ENCODE results near the gene NFATC1. TPM values are rescaled to one million over a fixed set of nuclear protein-coding genes. Genes with fewer than 3 reads are reported as not detected.

Gene NFATC1
- total RNA-seq, 2 donors from 2014 or later: 19.0 to 20.2 TPM

DNA sequence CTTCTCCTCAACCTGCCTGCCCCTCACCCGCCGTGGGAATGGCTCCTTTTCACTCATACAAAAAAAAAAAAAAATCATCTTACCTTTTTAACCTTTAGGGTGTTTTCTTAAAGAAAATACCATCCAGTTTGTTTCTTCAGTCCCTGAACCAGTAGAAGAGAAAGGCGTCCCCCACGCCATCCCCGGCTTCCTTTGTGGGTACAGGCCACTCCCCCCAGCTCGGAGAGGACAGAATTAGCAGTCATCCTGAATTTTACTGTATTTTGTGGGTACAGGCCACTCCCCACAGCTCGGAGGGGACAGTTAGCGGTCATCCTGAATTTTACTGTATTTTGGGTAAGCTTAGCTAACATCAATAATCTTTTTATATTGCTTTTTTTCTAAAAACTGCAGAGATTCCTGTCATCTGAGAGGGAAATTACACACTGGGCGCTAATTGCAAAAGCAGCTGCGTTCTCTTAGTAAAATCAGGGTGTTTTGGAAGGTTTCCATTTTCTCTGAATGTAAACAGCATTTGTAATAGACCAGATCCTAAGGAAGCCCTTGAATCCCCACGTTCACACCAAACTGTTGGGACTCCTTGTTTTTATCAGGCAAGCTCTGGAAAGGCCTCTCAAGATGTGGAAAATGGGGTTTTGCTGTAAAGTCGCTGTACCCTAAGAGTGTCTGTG lies 72.5 kb downstream of the NFATC1 start:
- Histone ChIP-seq H3K4me1 (peaks cover 0 to 15% of the 10 kb centered on the region in 2 donors), H3K27ac (no peak overlapping the region), H3K36me3 (peaks cover 42% of the 10 kb centered on the region), H3K9me3 (no peaks in the 10 kb centered on the region), H3K4me3 (no peak overlapping the region), H3K27me3 (no peaks in the 10 kb centered on the region)
- DNase-seq (ENCODE audit: low spot score): no peak
- TF ChIP-seq, protein P1, sequence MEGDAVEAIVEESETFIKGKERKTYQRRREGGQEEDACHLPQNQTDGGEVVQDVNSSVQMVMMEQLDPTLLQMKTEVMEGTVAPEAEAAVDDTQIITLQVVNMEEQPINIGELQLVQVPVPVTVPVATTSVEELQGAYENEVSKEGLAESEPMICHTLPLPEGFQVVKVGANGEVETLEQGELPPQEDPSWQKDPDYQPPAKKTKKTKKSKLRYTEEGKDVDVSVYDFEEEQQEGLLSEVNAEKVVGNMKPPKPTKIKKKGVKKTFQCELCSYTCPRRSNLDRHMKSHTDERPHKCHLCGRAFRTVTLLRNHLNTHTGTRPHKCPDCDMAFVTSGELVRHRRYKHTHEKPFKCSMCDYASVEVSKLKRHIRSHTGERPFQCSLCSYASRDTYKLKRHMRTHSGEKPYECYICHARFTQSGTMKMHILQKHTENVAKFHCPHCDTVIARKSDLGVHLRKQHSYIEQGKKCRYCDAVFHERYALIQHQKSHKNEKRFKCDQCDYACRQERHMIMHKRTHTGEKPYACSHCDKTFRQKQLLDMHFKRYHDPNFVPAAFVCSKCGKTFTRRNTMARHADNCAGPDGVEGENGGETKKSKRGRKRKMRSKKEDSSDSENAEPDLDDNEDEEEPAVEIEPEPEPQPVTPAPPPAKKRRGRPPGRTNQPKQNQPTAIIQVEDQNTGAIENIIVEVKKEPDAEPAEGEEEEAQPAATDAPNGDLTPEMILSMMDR (IDR thresholded peaks at IDR 0.05): no peak

DNA sequence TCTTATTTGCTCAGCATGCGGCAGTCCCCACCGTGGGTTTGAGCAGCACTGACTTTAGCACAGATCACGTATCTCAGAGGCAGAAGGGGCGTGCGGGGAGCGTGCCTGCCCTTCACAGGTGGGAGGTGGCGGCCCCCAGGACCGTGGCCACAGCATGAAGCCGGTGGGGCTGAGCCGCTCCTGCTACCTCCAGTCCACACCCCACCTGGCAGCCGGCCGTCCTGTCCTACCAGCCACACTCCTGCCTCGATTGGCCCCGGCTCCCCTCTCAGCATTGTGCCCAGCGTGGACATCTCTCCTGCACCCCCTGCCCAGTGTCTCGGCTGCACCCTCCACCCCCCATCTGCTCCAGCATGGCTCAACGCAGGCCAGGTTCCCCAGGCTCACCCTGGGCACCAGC lies 73.6 kb downstream of the NFATC1 start:
- DNase-seq (ENCODE audit: low spot score): no peak
- H3K4me3 ChIP-seq: no peak overlapping the region
- H3K36me3 ChIP-seq: peaks cover 42% of the 10 kb centered on the region
- no peaks in the 10 kb centered on the region for H3K9me3 ChIP-seq
- H3K4me1 ChIP-seq: peaks cover 0 to 15% of the 10 kb centered on the region in 2 donors
- no peak overlapping the region for H3K27ac ChIP-seq
- no peaks in the 10 kb centered on the region for H3K27me3 ChIP-seq
- TF ChIP-seq, protein P1 (IDR thresholded peaks at IDR 0.05): no peak

DNA sequence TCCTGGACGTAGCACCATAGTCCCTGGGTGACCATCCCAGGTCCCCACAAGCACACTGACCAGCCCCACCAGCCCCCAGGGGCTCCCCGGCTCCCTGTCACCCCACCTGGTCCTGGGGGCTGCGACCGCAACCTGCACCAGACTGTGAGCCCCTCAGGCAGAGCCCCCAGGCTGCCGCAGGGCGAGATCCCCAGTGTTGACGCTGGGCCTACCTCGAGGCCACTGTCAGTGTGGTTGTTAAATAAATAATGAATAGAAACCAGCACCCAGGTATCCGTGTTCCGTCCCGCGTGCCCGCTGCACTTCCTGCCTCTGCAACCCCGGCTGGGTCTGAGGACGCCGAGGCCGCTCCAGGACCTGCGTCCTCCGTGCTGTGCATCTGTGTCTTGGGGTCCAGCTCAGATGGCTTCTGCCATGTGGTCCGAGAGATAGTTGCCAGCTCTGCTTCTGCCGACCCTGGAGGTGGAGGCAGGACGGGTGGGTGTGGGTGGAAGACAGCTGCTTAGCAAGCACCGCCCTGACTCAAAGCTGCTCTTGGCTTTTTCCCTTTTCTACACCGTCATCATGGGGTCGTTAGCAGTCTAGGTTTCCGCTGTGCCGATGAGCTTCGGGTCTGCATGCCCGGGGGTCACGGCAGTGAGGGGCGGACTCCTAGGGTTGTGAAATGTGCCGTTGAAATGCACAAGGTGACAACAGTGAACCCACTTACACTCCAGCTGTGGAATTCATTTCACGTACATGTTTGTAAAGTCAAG lies 74.2 kb downstream of the NFATC1 start:
- peaks cover 0 to 14% of the 10 kb centered on the region in 2 donors for H3K4me1 ChIP-seq
- peaks cover 42% of the 10 kb centered on the region for H3K36me3 ChIP-seq
- DNase-seq (ENCODE audit: low spot score): no peak
- TF ChIP-seq, protein P1 (IDR thresholded peaks at IDR 0.05): no peak
- H3K9me3 ChIP-seq: no peaks in the 10 kb centered on the region
- no peak overlapping the region for H3K27ac ChIP-seq
- no peaks in the 10 kb centered on the region for H3K27me3 ChIP-seq
- H3K4me3 ChIP-seq: no peak overlapping the region

GRCh38 chr18:79470547-79470946 lies 74.8 kb downstream of the NFATC1 start:
- H3K4me3 ChIP-seq: no peak overlapping the region
- H3K27me3 ChIP-seq: no peaks in the 10 kb centered on the region
- no peaks in the 10 kb centered on the region for H3K9me3 ChIP-seq
- TF ChIP-seq, protein P1 (IDR thresholded peaks at IDR 0.05): no peak
- peaks cover 0 to 8% of the 10 kb centered on the region in 2 donors for H3K4me1 ChIP-seq
- no peak for DNase-seq (ENCODE audit: low spot score)
- no peak overlapping the region for H3K27ac ChIP-seq
- peaks cover 42% of the 10 kb centered on the region for H3K36me3 ChIP-seq

- no peaks in the 10 kb centered on the region for H3K9me3 ChIP-seq
- DNase-seq (ENCODE audit: low spot score): no peak
- TF ChIP-seq, protein P1 (IDR thresholded peaks at IDR 0.05): no peak
- peaks cover 42% of the 10 kb centered on the region for H3K36me3 ChIP-seq
- no peak overlapping the region for H3K27ac ChIP-seq
- H3K27me3 ChIP-seq: no peaks in the 10 kb centered on the region
- H3K4me3 ChIP-seq: no peak overlapping the region
- peaks cover 0 to 3% of the 10 kb centered on the region in 2 donors for H3K4me1 ChIP-seq
Measured at GRCh38 chr18:79471046-79471445, 75.3 kb downstream of the NFATC1 start.
